ENCODE measurements around the gene SCUBE1.

Gene SCUBE1

GRCh38 chr22:43200031-43200430 is 143.1 kb downstream of the SCUBE1 start:
- H3K18ac ChIP-seq (ENCODE audit: low read length): peak overlapping the region; percentile 30
- H2BK120ac ChIP-seq (ENCODE audit: low read depth, low read length): no peak overlapping the region
- peaks cover 0 to 37% of the 10 kb centered on the region in 2 donors for H3K36me3 ChIP-seq (replicated peaks in 1 of 2; ENCODE audit: control insufficient read depth in 2 of 2, insufficient read depth in 2 of 2, low read length in 2 of 2)
- H4K8ac ChIP-seq (ENCODE audit: low read depth, low read length): no peak overlapping the region
- peaks cover 0 to 8% of the 10 kb centered on the region in 2 donors for H3K9me3 ChIP-seq (replicated peaks in 1 of 2; ENCODE audit: control insufficient read depth in 2 of 2, insufficient read depth in 1 of 2, low read depth in 1 of 2, low read length in 2 of 2)
- H3K23ac ChIP-seq (ENCODE audit: low read depth, low read length, poor library complexity): no peak overlapping the region
- H3K27ac ChIP-seq (replicated peaks; ENCODE audit: low read length): no peak overlapping the region
- H3K4me3 ChIP-seq (ENCODE audit: low read length in 2 of 2): no peak overlapping the region
- no peak overlapping the region for H2BK15ac ChIP-seq (ENCODE audit: low read length)
- no peak overlapping the region for H3K4me2 ChIP-seq (ENCODE audit: insufficient read depth, low read length, poor library complexity, severe bottlenecking)
- no peak overlapping the region for H4K91ac ChIP-seq (ENCODE audit: low read depth, low read length, poor library complexity)
- no peak overlapping the region for H3K14ac ChIP-seq (ENCODE audit: low read length)
- H3K4ac ChIP-seq (ENCODE audit: low read length): no peak overlapping the region
- peaks cover 0 to 6% of the 10 kb centered on the region in 2 donors for H3K4me1 ChIP-seq (ENCODE audit: control insufficient read depth in 2 of 2, insufficient read depth in 1 of 2, low read depth in 1 of 2, low read length in 2 of 2)
- H2BK12ac ChIP-seq (ENCODE audit: low read length): no peak overlapping the region
- H3K79me1 ChIP-seq (ENCODE audit: low read depth, low read length): no peaks in the 10 kb centered on the region
- no peak overlapping the region for H2AFZ ChIP-seq (ENCODE audit: low read length)
- peaks cover 0 to 22% (median 0%) of the 10 kb centered on the region in 3 experiments for H3K27me3 ChIP-seq (ENCODE audit: control insufficient read depth in 3 of 3, insufficient read depth in 3 of 3, low read depth in 1 of 3, low read length in 3 of 3)
- no peak overlapping the region for H3K9ac ChIP-seq (ENCODE audit: low read depth, low read length, poor library complexity)
- no CpG with 5 or more reads among the region's 17 CpGs for WGBS, 2 donors (ENCODE audit: extremely low coverage in 2 of 2, insufficient read length in 2 of 2, insufficient replicate concordance in 1 of 2)
- DNase-seq (ENCODE audit: low spot score): no peak
- no peak overlapping the region for H2BK5ac ChIP-seq (ENCODE audit: low read length)
- no peak overlapping the region for H2AK5ac ChIP-seq (ENCODE audit: low read depth, low read length)

DNA sequence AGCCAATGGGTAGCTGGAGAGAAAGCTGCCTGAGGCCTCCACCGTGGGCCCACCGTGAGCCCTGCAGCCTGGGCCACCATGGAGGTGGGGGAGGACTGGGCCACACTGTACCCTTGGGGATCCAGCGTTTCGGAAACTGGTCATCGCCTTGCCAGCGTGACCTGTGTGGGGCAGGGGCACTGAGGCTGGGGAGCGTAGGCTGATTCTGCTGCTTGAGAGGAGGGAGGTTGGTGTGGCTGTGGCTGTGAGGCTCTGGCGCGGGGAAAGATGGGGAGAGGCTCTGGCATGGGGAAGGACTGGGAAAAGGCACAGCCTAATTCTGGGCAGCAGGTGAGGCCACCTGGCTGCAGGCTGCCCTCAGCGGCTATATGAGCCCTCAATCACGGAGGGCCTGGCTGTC is 143.6 kb downstream of the SCUBE1 start:
- Histone ChIP-seq H2BK5ac (ENCODE audit: low read length) (no peak overlapping the region), H2BK12ac (ENCODE audit: low read length) (no peak overlapping the region), H3K9me3 (replicated peaks in 1 of 2; ENCODE audit: control insufficient read depth in 2 of 2, insufficient read depth in 1 of 2, low read depth in 1 of 2, low read length in 2 of 2) (peaks cover 0 to 8% of the 10 kb centered on the region in 2 donors), H3K4ac (ENCODE audit: low read length) (no peak overlapping the region), H3K9ac (ENCODE audit: low read depth, low read length, poor library complexity) (peak overlapping the region; percentile 12), H3K27me3 (ENCODE audit: control insufficient read depth in 3 of 3, insufficient read depth in 3 of 3, low read depth in 1 of 3, low read length in 3 of 3) (peaks cover 0 to 22% (median 0%) of the 10 kb centered on the region in 3 experiments), H3K79me1 (ENCODE audit: low read depth, low read length) (no peaks in the 10 kb centered on the region), H3K4me3 (ENCODE audit: low read length in 2 of 2) (no peak overlapping the region), H2BK15ac (ENCODE audit: low read length) (no peak overlapping the region), H3K14ac (ENCODE audit: low read length) (no peak overlapping the region), H2BK120ac (ENCODE audit: low read depth, low read length) (no peak overlapping the region), H4K8ac (ENCODE audit: low read depth, low read length) (no peak overlapping the region), H4K91ac (ENCODE audit: low read depth, low read length, poor library complexity) (no peak overlapping the region), H3K36me3 (replicated peaks in 1 of 2; ENCODE audit: control insufficient read depth in 2 of 2, insufficient read depth in 2 of 2, low read length in 2 of 2) (peaks cover 0 to 34% of the 10 kb centered on the region in 2 donors), H3K27ac (replicated peaks; ENCODE audit: low read length) (no peak overlapping the region), H3K23ac (ENCODE audit: low read depth, low read length, poor library complexity) (no peak overlapping the region), H2AK5ac (ENCODE audit: low read depth, low read length) (no peak overlapping the region), H2AFZ (ENCODE audit: low read length) (peak overlapping the region; percentile 40), H3K18ac (ENCODE audit: low read length) (no peak overlapping the region), H3K4me1 (ENCODE audit: control insufficient read depth in 2 of 2, insufficient read depth in 1 of 2, low read depth in 1 of 2, low read length in 2 of 2) (peaks cover 0 to 6% of the 10 kb centered on the region in 2 donors), H3K4me2 (ENCODE audit: insufficient read depth, low read length, poor library complexity, severe bottlenecking) (no peak overlapping the region)
- DNase-seq (ENCODE audit: low spot score): no peak
- WGBS, 2 donors (ENCODE audit: extremely low coverage in 2 of 2, insufficient read length in 2 of 2, insufficient replicate concordance in 1 of 2): no CpG with 5 or more reads among the region's 11 CpGs

DNA sequence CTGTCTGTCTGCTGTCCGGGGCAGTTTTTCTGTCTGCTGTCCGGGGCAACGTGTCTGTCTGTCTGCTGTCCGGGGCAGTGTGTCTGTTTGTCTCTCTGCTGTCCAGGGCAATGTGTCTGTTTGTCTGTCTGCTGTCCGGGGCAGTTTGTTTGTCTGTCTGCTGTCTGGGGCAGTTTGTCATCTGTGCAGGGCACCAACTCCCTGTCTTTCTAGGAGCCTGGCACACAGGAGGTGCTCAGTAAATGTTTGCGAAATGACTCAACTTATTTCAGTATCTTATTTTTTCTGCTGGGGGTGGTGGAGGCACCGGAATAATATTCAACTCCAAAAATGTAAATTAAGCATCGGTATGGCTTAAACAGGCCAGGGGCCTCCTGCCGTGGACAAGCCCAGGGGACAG is 144.2 kb downstream of the SCUBE1 start:
- Histone ChIP-seq H3K4me2 (ENCODE audit: insufficient read depth, low read length, poor library complexity, severe bottlenecking) (no peak overlapping the region), H3K36me3 (replicated peaks in 1 of 2; ENCODE audit: control insufficient read depth in 2 of 2, insufficient read depth in 2 of 2, low read length in 2 of 2) (peaks cover 0 to 33% of the 10 kb centered on the region in 2 donors), H3K27me3 (ENCODE audit: control insufficient read depth in 3 of 3, insufficient read depth in 3 of 3, low read depth in 1 of 3, low read length in 3 of 3) (peaks cover 0 to 22% (median 0%) of the 10 kb centered on the region in 3 experiments), H2AK5ac (ENCODE audit: low read depth, low read length) (no peak overlapping the region), H4K91ac (ENCODE audit: low read depth, low read length, poor library complexity) (no peak overlapping the region), H2AFZ (ENCODE audit: low read length) (no peak overlapping the region), H4K8ac (ENCODE audit: low read depth, low read length) (no peak overlapping the region), H2BK15ac (ENCODE audit: low read length) (no peak overlapping the region), H2BK12ac (ENCODE audit: low read length) (no peak overlapping the region), H3K9ac (ENCODE audit: low read depth, low read length, poor library complexity) (no peak overlapping the region), H3K14ac (ENCODE audit: low read length) (no peak overlapping the region), H3K27ac (replicated peaks; ENCODE audit: low read length) (no peak overlapping the region), H2BK120ac (ENCODE audit: low read depth, low read length) (no peak overlapping the region), H3K23ac (ENCODE audit: low read depth, low read length, poor library complexity) (no peak overlapping the region), H3K18ac (ENCODE audit: low read length) (no peak overlapping the region), H3K4me1 (ENCODE audit: control insufficient read depth in 2 of 2, insufficient read depth in 1 of 2, low read depth in 1 of 2, low read length in 2 of 2) (peaks cover 0 to 6% of the 10 kb centered on the region in 2 donors), H3K9me3 (replicated peaks in 1 of 2; ENCODE audit: control insufficient read depth in 2 of 2, insufficient read depth in 1 of 2, low read depth in 1 of 2, low read length in 2 of 2) (peaks cover 0 to 8% of the 10 kb centered on the region in 2 donors), H3K79me1 (ENCODE audit: low read depth, low read length) (no peaks in the 10 kb centered on the region), H3K4me3 (ENCODE audit: low read length in 2 of 2) (no peak overlapping the region), H3K4ac (ENCODE audit: low read length) (no peak overlapping the region), H2BK5ac (ENCODE audit: low read length) (no peak overlapping the region)
- DNase-seq (ENCODE audit: low spot score): no peak
- no CpG with 5 or more reads among the region's 9 CpGs for WGBS, 2 donors (ENCODE audit: extremely low coverage in 2 of 2, insufficient read length in 2 of 2, insufficient replicate concordance in 1 of 2)

- H3K36me3 ChIP-seq (replicated peaks in 1 of 2; ENCODE audit: control insufficient read depth in 2 of 2, insufficient read depth in 2 of 2, low read length in 2 of 2): peaks cover 0 to 28% of the 10 kb centered on the region in 2 donors
- no peaks in the 10 kb centered on the region for H3K79me1 ChIP-seq (ENCODE audit: low read depth, low read length)
- no peak overlapping the region for H2BK15ac ChIP-seq (ENCODE audit: low read length)
- H3K4me3 ChIP-seq (ENCODE audit: low read length in 2 of 2): no peak overlapping the region
- no peak for DNase-seq (ENCODE audit: low spot score)
- H3K27me3 ChIP-seq (ENCODE audit: control insufficient read depth in 3 of 3, insufficient read depth in 3 of 3, low read depth in 1 of 3, low read length in 3 of 3): peaks cover 0 to 22% (median 0%) of the 10 kb centered on the region in 3 experiments
- no peak overlapping the region for H3K23ac ChIP-seq (ENCODE audit: low read depth, low read length, poor library complexity)
- WGBS, 2 donors (ENCODE audit: extremely low coverage in 2 of 2, insufficient read length in 2 of 2, insufficient replicate concordance in 1 of 2): no CpG with 5 or more reads among the region's 5 CpGs
- no peak overlapping the region for H3K4me2 ChIP-seq (ENCODE audit: insufficient read depth, low read length, poor library complexity, severe bottlenecking)
- H2AFZ ChIP-seq (ENCODE audit: low read length): no peak overlapping the region
- no peak overlapping the region for H2AK5ac ChIP-seq (ENCODE audit: low read depth, low read length)
- H3K4me1 ChIP-seq (ENCODE audit: control insufficient read depth in 2 of 2, insufficient read depth in 1 of 2, low read depth in 1 of 2, low read length in 2 of 2): peaks cover 0 to 2% of the 10 kb centered on the region in 2 donors
- H2BK12ac ChIP-seq (ENCODE audit: low read length): no peak overlapping the region
- no peak overlapping the region for H2BK5ac ChIP-seq (ENCODE audit: low read length)
- no peak overlapping the region for H3K14ac ChIP-seq (ENCODE audit: low read length)
- H3K4ac ChIP-seq (ENCODE audit: low read length): no peak overlapping the region
- H3K9ac ChIP-seq (ENCODE audit: low read depth, low read length, poor library complexity): no peak overlapping the region
- no peak overlapping the region for H4K8ac ChIP-seq (ENCODE audit: low read depth, low read length)
- no peak overlapping the region for H3K27ac ChIP-seq (replicated peaks; ENCODE audit: low read length)
- peak overlapping the region; percentile 20 for H3K18ac ChIP-seq (ENCODE audit: low read length)
- H2BK120ac ChIP-seq (ENCODE audit: low read depth, low read length): no peak overlapping the region
- H4K91ac ChIP-seq (ENCODE audit: low read depth, low read length, poor library complexity): no peak overlapping the region
- H3K9me3 ChIP-seq (replicated peaks in 1 of 2; ENCODE audit: control insufficient read depth in 2 of 2, insufficient read depth in 1 of 2, low read depth in 1 of 2, low read length in 2 of 2): peaks cover 0 to 8% of the 10 kb centered on the region in 2 donors
Observed at GRCh38 chr22:43198126-43198525, 145.0 kb downstream of the SCUBE1 start.

Measured in neuronal stem cell (in vitro differentiated cells).